GM21423 (cell line): ENCODE results near the gene CD101.

Source experiments
- ATAC-seq: cut with Tn5 transposase; IDR thresholded peaks from one replicate; pipeline ENCODE4 v1.9.1; 2021; ENCODE audit warnings: mild to moderate bottlenecking, moderate library complexity; ENCODE audit not compliant: unreplicated experiment

CD101 gene

DNA sequence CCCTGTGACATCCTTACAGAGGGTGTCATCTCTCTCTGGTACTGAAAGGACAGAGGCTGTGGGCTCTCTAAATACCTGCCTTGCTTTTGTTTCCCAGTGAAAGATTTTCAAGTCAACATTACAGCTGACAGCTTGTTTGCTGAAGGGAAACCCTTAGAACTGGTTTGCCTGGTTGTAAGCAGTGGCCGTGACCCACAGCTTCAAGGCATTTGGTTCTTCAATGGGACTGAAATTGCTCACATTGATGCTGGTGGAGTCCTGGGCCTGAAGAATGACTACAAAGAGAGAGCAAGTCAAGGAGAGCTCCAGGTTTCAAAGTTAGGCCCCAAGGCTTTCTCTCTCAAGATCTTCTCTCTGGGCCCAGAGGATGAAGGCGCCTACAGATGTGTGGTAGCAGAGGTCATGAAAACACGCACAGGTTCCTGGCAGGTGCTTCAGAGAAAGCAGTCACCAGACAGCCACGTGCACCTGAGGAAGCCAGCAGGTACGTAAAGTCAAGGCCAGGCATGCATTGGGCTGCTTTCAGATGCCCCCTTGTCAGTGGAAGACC, 11.8 kb downstream of the CD101 start:
- ATAC-seq: no peak

DNA sequence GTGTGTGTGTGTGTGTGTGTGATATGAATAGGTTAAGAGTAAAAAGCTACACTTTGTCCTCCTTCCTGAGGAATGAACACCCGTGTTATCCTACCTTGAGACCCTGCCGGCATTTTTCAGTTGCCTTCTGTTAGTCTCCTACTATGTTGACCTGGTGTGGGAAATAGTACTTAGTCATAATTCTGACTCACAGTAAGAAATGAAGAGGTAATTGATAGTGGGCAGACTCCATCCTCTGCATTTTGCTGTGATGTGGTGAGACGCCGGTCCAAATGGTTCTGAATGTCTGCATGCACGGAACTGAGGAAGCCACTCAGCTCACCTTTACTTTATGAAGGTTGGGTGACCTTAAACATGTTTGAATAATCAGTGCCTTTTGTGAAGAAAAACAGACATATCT, 12.6 kb downstream of the CD101 start:
- no peak for ATAC-seq

- no peak for ATAC-seq
Measured at GRCh38 chr1:117015724-117016123, 14.2 kb downstream of the CD101 start.

DNA sequence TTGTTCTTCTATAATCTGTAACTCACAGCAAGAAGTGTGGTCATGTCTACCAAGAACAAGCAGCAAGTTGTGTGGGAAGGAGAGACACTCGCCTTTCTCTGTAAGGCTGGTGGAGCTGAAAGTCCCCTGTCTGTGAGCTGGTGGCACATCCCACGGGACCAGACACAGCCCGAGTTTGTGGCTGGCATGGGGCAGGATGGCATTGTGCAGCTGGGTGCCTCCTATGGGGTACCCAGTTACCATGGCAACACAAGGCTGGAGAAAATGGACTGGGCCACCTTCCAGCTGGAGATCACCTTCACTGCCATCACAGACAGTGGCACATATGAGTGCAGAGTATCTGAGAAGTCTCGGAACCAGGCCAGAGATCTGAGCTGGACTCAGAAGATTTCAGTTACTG, 15.5 kb downstream of the CD101 start:
- no peak for ATAC-seq

DNA sequence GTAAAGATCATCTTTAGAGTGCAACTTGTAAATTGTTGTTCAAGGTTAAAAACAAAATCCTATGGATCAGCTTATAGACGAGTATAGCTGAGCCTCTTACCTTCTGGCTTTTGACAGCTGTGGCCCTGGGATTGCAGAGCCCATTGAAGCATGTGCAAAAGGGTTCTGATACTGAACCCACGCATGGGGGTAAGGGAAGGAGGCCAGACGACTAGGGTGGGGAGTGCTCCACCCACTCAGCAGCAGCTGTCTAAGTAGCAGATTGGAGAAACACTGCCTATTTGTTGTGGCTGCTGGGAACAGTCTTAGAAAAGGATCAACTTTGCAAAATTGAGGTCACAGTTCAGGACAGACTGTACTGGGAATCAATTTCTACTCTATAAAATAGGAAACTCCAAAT, 16.1 kb downstream of the CD101 start:
- no peak for ATAC-seq

GRCh38 chr1:117020526-117021156, 19.1 kb downstream of the CD101 start:
- ATAC-seq: no peak

DNA sequence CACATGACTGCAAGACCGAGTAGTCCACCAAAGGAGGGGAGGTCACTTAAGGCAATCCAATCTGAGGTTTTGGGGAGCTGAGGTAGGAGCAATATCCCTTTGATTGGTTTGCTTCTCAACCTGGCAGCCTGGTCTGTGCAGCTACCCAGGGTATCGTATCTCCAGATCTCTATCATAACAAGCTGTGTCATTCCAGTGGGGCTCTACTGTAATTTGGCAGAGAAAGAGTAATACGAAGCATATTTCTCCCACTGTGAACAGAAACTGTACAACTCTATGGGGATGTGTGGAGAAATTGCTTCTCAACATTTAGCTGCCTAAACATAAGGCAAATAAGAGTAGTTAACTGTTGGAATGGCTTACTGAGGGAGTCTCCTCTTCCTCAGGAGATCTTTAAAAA, 20.6 kb downstream of the CD101 start:
- no peak for ATAC-seq

DNA sequence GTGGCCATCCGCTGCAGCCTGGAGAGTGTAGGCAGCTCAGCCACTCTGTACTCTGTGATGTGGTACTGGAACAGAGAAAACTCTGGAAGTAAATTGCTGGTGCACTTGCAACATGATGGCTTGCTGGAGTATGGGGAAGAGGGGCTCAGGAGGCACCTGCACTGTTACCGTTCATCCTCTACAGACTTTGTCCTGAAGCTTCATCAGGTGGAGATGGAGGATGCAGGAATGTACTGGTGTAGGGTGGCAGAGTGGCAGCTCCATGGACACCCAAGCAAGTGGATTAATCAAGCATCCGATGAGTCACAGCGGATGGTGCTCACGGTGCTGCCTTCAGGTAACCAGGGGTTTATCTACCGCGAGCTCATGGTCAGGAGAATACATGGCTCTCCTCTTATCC, 24.0 kb downstream of the CD101 start:
- no peak for ATAC-seq

- ATAC-seq: no peak
Measured at GRCh38 chr1:117026361-117026760, 24.8 kb downstream of the CD101 start.

- no peak for ATAC-seq
Measured at GRCh38 chr1:117029685-117030084, 28.1 kb downstream of the CD101 start.

DNA sequence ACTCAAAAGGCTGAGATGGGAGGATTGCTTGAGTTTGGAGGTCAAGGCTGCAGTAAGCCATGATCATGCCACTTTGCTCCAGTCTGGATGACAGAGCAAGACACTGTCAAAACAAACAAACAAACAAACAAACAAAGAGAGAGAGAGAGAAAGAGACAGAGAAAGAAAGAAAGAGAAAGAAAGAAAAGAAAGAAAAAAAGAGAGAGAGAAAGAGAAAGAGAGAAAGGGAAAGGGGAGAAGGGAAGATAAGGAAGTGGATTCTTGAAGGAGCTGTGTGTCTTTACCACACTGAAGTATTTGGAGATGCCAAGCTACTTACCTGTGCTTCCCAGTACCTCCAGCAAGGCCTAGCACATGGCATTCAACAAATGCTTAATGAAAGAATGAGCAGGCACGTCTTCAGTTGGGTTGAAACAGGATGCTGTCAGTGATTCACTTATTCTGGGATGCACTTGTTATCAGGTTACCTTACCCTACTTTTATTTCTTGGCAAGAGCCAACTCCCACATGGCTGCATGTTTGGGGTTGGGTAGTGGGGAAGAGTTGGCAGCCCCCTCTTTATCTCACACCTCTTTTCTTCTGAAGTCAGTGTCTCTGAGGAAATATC, 28.8 kb downstream of the CD101 start:
- ATAC-seq: no peak

DNA sequence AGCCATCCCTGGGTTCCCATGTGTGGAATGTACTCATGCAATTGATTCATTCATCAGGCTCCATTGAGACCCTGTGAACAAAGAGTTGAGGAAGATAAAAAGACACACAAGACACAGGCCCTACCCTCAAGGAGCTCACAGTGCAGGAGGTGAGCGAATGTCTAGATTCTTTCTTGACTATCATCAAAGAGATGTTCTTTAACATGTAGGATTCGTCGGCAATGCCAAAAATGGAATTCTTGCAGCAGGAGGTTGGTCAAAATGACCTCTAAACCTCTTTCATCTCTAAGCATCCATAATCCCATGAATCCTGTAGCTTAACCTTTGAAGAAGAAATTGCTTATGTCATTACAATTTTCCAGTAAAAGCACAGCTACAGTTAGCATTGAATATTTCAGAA, 30.7 kb downstream of the CD101 start:
- ATAC-seq: no peak

DNA sequence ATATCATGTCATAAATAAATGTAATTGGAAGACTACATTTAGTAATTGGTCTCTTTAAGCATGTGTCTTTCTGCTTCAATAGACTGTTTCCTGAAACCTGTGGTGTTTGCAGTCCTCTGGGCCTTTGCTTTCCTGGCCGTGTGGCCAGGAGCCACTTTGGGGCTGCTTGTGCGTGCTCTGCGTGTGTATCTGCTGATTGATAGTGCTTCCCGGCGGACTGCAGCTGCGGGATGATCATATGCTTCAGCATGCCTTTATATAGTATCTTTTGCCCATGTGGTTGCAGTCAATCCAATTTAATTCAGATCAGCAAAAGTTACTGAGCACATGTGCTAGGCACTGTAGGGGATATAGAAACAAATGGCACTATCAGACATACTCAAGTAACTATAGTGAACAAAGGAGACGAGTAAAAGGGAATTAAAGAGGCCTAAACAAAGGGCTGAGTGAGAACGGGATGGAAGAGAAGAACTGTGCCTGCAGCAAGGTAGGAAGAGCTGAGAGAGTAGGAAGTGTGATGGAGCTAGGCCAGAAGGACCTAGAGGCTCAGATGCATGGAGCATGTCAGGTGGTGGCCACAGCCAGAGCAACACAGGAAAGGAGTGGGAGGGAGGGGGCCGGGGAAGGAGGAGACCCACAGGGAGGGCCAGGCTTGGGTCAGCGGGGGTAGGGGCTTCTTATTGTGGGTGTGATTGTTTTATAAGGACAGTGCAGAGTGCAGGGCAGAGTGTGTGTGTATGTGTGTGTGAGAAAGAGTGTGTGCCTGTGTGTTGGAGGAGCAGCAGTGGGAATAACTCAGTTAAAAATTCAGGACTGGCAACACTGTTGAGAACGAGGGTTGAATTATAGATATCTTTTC, 31.4 kb downstream of the CD101 start:
- no peak for ATAC-seq

- no peak for ATAC-seq
Measured at GRCh38 chr1:117033772-117034171, 32.2 kb downstream of the CD101 start.

- no peak for ATAC-seq
Measured at GRCh38 chr1:117034791-117035290, 33.3 kb downstream of the CD101 start.

- no peak for ATAC-seq
Measured at GRCh38 chr1:117036018-117036461, 34.5 kb downstream of the CD101 start.

DNA sequence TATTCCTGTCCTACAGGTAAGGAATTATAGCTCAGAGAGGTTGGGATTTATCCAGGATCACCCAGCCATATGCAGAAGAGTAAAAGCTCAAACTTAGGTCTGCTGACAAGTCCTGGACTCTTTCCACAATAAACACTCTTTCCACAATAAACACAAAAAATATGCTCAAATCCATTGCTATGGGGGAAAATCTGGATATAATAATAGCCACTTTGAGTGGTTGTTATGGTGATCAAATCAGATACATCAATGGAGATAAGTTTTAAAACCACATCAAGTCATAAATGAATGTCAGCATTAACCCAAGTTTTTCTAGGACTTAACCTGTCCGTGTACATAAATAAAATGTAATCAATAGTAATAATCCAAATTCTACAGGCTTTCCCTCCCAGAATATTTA, 36.2 kb downstream of the CD101 start:
- ATAC-seq: no peak

- no peak for ATAC-seq
Measured at GRCh38 chr1:117038236-117038635, 36.7 kb downstream of the CD101 start.

DNA sequence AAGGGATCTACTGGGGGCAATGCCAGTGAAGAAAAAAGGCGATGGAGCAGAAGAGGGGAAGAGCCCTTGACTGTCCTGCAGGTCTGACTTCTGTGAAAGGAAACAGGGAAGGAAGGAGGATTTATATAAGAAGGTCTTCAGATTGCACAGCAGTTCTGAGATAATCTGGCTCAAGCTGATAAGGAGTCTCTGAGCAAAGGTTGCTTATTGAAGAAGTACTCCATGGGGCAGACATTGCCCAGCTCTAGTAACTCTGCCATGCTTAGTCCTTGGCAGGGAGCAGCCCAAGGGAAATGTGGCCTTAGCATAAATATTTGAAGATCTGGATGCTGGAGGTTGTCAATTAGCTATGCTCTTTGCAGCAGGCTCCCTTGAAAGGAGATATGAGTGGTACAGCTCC, 42.7 kb downstream of the CD101 start:
- ATAC-seq: no peak

GRCh38 chr1:117045644-117046043, 44.1 kb downstream of the CD101 start:
- ATAC-seq: no peak

- no peak for ATAC-seq
Measured at GRCh38 chr1:117046781-117047180, 45.2 kb downstream of the CD101 start.

DNA sequence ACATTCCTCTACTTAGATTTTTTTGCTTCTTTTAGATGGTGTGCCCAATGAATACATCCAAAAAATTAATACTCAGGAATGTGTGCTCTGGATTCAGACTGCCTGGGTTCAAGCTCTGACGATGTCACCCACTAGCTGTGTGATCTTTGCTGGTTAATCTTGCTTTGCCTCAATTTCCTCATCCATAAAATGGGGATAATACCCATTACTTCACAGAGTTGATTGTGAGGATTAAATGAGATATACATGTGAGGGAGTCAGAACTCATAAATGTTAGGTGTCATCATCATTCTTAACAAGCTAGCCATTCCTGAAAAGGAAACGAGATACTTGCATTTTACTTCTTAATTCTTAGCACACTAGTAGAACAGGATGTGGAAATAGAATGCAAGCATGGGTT, 45.7 kb downstream of the CD101 start:
- ATAC-seq: no peak
